Erythroblast (primary cell): ENCODE data around the gene SERAC1.

Experiments
- GATA1 ChIP-seq: IDR thresholded peaks from 2 replicates; pipeline ENCODE4 v1.6.1; 2011; ENCODE audit warnings: low read depth, mild to moderate bottlenecking, control low read depth, low read length, moderate library complexity
- POLR2A ChIP-seq: IDR thresholded peaks from 2 replicates; pipeline ENCODE4 v1.6.1; 2011; ENCODE audit warnings: mild to moderate bottlenecking, low read length

- no peak for TF ChIP-seq POLR2A
- TF ChIP-seq GATA1: no peak
Measured at GRCh38 chr6:158198461-158198860, 30.4 kb upstream of the SERAC1 start.
